GM18502 (cell line): Measurements from ENCODE around the gene EFCAB8.
"Not testable (repeated sequence)": the region's sequence is repeated elsewhere in the genome, so short reads cannot be mapped to it uniquely, and the experiment has no call there.

Experiments
- ATAC-seq: cut with Tn5 transposase; IDR thresholded peaks from one replicate; pipeline ENCODE4 v1.9.1; 2021; ENCODE audit warnings: mild to moderate bottlenecking; ENCODE audit not compliant: unreplicated experiment, poor library complexity

Gene EFCAB8

GRCh38 chr20:32839227-32839981, 19.3 kb upstream of the EFCAB8 start:
- ATAC-seq, result no peak

- no peak for ATAC-seq
Measured at GRCh38 chr20:32839982-32840285, 18.8 kb upstream of the EFCAB8 start.

- no peak for ATAC-seq
Measured at GRCh38 chr20:32841174-32841573, 17.5 kb upstream of the EFCAB8 start.

DNA sequence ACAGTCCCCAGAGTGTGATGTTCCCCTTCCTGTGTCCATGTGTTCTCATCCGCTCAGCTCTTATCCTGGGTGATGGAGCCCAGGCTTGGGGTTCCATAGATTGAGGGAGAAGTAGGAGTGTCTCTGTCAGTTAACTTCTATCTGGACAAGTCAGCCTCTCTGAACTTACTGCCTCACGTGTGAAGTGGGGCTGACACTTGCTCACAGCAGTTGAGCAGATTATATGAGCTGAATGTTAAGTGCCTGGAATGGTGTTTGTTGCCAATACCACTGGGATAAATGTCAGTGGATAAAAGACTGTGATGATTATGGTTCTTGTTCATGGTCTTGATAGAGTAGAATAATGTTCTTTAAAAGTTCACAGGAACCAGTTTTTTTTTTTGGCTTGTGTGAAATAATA, 17.1 kb upstream of the EFCAB8 start:
- no peak for ATAC-seq

DNA sequence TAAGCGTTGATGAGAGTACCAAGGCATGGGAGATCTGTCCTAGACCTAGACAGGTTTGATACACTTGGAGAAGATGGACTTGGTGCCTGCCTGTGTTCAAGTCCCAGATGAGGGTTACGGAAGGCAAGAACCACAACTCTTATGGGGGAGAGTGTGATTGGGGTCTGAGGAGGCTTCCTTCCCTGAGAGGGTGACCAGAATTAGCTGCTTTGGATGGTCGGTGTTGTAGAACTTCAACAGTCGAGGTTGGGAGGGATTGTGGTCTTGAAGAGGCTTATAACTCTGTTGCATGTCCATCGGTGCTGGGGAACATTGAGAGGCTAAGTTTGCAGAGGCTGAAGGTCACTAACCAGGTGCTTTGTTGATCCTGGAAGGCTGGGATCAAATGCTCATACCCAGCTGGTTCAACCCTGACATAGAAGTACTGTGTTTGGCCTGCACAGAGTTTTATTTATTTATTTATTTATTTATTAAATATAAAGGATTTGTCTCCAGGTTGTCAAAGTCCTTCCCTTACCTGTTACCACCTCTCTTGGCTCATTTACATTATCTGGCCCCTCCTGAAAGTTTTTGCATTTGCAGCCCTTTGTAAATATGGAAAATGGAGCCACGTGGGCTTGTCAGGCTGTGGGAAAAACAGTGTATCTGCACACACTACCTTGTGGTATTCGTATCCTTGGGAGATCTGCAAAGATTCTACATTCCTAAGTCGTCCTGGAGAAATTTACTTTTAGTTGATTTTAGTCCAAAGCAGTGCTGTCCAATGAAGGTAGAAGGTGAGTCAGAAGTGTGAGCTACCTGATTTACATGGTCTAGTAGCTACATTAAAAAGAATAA, 15.8 kb upstream of the EFCAB8 start:
- no peak for ATAC-seq

DNA sequence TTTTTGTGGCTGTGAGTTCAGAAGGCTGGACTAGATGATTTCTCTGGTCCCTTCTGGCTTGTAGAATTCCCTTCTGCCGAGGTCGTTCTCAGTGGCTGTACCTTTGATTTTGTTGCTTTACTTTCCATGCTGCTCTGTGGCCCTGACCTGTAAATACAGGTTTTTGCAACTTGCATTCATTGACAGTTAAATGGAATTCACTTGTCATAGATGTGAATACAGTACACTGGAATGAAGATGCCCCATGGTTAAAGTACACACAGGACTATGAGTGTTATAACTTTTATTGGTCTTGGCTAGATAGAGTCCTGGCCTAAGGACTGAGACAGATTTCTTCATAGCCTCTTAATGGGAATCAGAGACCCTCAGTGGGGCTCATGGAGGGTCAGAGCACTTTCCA, 12.9 kb upstream of the EFCAB8 start:
- no peak for ATAC-seq

DNA sequence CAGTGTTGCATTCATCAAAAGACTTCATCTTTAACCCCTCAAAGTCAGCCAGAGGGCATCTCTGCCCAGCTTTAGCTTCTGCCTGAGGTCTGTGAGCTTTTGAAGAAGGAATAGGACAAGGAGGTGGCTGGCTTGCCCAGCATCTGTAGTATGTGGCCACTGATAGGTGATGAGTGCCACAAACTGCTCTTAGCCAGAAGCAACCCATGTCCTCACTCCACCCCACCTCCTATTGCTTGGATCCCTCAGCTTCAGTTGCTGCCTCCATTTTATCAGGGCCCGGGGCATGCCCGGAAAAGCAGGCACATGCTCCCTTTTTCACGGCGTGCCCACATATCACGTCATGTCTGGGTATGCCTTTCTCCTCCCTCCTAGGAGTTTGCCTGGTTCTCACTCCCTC, 11.9 kb upstream of the EFCAB8 start:
- no peak for ATAC-seq

DNA sequence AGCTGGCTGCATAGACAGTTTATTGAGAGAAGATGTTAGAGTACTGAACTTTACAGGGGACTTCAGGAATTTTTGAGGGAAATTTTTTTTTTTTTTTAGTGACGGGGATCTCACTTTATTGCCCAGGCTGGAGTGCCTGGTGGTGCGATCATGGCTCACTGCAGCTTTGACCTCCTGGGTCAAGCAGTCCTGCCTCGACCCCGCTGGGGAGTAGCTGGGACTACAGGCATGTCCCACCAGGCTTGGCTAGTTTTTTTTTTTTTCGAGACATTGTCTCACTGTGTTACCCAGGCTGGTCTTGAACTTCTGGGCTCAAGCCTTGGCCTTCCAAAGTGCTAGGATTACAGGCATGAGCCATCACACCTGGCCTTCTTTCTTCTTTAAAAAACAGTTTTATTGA, 10.8 kb upstream of the EFCAB8 start:
- ATAC-seq, result no peak

GRCh38 chr20:32848846-32849245, 9.9 kb upstream of the EFCAB8 start:
- ATAC-seq, result no peak

GRCh38 chr20:32849577-32849976, 9.1 kb upstream of the EFCAB8 start:
- no peak for ATAC-seq

DNA sequence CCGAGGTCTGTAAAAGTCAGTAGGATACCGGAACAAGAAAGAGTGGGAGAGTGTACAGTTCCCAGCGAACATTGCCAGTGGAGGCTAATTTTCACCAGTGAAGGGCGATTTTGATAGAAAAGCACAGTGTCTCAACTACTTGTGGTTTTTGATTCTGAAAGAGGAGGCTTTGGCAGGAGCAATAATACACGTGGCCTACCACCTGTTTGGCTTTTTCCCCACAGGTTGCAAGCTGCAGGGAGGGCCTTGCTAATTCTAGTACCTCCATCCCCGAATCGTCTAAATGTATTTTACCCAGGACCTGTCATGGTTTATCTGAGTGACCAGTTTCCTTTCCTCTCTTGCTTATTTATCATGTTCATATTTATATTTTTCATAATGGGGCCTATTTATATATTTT, 3.3 kb upstream of the EFCAB8 start:
- ATAC-seq, result no peak

DNA sequence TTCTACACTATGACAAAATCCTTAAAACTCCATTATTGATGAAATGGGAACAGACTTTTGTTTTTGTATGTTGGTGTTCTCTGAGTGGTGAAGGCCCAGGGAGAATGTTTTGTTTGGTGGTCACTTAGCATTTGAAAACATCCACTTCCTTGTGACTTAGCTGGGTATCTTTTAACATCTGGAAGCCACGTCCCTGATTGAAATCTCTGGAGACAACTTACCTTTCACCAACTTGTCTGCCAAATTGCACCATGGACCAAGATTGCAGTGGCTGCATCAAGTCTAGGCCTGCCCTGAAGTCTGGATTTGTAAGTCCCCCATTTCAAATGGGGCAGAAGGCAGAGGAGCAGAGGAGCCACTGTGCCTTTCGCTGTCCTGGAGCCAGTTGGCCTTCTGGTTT, 534 bp upstream of the EFCAB8 start:
- no peak for ATAC-seq

- no peak for ATAC-seq
Measured at GRCh38 chr20:32861446-32861845, 2.7 kb downstream of the EFCAB8 start.

DNA sequence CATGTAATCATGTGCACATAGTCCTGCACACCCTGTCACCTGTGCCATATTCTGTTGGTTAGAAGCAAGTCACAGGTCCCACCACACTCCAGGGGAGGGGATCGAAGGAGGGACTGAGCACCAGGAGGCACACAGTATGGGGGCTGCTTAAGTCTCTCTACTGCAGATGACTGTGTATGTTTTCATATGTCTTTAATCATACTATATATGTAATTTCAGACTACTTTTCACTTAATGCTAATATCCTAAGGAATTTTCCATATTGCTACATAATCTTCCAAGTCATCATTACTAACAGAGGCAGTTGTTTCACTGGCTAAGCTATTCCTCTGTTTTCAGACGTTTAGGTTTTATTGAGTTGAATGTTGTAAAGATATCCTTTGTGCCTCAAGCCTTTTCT, 10.8 kb downstream of the EFCAB8 start:
- ATAC-seq, result no peak

GRCh38 chr20:32870526-32870925, 11.8 kb downstream of the EFCAB8 start:
- ATAC-seq, result not testable (repeated sequence)

DNA sequence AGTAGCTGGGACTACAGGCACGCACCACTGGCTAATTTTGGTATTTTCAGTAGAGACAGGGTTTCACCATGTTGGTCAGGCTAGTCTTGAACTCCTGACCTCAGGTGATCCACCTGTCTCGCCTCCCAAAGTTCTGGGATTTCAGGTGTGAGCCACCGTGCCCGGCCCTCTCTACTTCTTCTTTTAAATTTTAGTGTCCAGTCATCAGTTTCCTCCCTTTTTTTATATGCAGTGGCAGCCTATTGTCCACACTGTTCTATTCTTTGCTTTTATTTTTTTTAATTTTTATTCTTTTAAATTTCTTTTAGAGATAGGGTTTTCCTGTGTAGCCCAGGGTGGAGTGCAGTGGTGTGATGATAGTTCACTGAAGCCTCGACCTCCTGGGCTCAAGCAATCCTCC, 12.3 kb downstream of the EFCAB8 start:
- ATAC-seq, result no peak

DNA sequence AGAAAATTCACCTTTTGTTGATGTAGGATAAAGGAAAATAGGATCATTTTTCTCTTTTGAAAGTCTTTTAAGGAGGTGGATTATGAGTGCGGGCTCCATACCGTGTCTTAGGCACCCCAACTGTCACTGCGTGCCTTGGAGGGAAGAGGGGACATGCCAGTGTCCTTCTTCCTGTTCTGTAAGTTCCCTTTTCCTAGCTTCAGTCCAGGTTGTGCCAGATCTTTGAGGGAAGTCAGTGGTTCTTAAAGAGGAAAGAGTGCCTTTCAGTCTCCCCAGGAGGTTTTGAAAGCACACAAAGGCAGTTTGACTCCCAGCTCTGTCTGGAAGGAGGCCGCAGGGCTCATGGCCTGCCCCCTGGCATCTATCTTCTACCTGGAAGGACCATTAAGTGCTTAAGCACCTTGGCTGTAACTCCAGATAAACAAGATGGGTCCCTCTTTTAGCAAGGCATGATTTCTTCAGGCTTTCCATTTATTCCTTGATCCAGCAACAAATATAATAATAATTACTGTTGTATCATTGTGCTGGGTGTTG, 13.0 kb downstream of the EFCAB8 start:
- no peak for ATAC-seq

DNA sequence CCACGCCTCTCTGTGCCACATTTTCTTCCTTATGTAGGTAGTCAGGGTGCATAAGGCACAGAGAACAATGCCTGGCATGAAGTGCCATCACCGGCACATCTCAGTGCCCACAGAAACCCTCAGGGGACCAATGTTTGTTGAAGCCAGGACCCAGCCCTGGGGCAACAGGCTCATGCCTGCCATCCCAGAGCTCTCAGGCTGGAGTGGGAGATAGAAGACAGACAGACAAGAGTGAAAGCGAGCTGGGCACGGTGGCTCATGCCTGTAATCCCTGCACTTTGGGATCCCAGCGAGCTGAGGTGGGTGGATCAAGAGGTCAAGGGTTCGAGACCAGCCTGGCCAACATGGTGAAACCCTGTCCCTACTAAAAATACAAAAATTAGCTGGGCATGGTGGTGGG, 13.5 kb downstream of the EFCAB8 start:
- ATAC-seq, result no peak

DNA sequence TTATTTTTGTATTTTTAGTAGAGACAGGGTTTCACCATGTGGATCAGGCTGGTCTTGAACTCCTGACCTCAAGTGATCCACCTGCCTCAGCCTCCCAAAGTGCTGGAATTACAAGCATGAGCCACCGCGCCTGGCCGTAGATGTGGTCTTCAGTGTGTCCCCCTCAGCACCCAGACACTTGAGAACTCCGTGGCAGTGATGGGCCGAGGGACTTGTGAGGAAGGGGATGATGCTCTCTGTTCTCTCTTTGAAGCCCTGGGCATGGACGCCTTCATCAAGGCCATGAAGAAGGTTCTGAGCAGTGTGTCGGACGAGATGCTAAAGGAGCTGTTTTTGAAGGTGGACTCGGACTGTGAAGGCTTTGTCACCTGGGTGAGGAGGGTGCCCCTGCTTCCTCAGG, 16.9 kb downstream of the EFCAB8 start:
- no peak for ATAC-seq

DNA sequence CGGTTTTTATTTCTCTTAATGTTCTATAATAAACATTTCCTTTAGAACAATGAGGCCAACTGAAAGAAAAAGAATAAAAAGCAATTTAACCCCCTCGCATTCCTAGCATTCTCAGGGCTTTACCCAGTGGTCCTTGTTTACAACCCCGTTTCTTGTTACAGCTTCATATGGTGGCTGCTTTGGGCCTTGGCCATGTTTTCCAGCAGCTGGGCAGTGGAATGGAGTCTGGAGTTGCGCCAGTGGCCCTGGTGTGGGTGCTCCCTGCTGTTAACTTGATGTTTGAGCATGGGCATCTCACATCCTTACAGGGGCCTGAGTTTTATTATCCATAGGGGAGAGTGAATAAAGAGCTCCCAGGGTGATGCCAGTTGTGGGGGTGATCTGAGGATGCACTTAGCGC, 18.8 kb downstream of the EFCAB8 start:
- ATAC-seq, result no peak

DNA sequence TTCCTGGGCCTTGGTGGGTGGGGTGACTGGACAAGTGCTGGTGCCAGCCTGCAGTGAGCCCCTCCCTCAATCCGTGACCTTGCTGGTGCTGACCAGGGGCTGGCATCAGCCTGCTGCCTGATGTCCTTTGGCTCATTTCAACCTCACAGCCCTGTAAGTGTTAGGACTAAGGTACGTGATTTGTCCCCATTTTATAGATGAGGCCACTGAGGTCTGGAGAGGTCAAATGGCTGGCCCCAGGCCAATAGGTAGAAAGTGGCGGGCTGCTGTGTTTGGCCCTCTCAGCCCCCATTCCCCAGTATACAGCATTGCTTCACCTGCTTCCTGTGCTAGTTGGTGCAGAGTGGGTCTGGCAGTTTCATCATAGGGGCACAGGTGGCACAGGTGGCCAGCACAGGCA, 20.1 kb downstream of the EFCAB8 start:
- ATAC-seq, result no peak

GRCh38 chr20:32879538-32879937, 20.8 kb downstream of the EFCAB8 start:
- no peak for ATAC-seq
